GM19328 (cell line): Measurements from ENCODE around the gene TOE1.
"Not testable (repeated sequence)": the region's sequence is repeated elsewhere in the genome, so short reads cannot be mapped to it uniquely, and the experiment has no call there.

Source experiments
- ATAC-seq: cut with Tn5 transposase; IDR thresholded peaks from one replicate; pipeline ENCODE4 v1.9.1; 2021; ENCODE audit warnings: mild to moderate bottlenecking, moderate library complexity; ENCODE audit not compliant: unreplicated experiment

The TOE1 gene

DNA sequence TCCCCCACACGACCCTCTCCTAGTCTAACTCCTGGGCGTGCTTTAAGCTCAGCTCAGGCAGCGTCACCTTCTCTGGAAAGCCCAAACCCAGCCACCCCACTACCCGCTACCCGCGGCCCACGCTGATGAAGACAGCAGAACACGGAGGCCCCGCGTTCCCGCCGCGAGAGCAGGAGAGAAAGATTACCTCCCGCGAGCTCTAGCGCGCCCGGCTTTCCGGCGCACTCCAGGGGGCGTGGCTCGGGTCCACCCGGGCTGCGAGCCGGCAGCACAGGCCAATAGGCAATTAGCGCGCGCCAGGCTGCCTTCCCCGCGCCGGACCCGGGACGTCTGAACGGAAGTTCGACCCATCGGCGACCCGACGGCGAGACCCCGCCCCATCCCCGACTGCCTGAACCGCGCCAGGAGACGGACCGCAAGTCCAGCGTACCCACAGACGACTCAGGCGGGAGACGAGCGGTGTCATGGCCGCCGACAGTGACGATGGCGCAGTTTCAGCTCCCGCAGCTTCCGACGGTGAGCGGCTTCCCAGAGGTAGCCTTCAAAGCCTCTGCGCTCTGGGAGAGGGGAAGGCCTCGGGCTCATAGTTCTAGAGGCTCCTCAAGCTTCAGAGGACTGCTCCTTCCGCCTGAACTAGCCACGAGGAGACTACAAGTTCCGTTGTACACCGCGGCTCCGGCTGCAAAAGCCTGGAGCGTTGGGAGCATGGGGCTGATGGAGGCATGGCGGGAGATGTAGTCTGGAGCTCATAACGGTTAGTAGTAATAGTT is at the start of gene TOE1, which contains the start of gene MUTYH:
Gene TOE1 (plus strand): TSS at position 382 of the 770 bp plus-strand sequence. CDS start 83 bp downstream, at position 465.
Gene MUTYH (minus strand): TSS at position 652 of the 770 bp plus-strand sequence. CDS start 5,935 bp downstream, outside the sequence.
- peak; percentile 76 for ATAC-seq

DNA sequence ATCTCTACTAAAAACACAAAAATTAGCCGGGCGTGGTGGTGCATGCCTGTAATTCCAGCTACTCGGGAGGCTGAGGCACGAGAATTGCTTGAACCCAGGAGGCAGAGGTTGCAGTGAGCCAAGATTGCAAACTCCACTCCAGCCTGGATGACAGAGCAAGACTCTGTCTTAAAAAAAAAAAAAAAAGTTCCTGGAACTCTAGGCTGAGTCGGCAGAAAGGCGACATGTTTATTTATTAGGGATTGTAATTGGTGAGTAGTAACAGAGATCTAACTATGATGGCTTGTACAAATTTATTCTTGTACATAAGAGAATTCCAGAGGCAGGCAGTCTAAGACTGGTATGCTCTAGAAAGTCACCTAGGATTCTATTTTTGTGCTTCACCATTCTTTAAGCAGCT is 49.0 kb upstream of the TOE1 start:
- not testable (repeated sequence) for ATAC-seq

DNA sequence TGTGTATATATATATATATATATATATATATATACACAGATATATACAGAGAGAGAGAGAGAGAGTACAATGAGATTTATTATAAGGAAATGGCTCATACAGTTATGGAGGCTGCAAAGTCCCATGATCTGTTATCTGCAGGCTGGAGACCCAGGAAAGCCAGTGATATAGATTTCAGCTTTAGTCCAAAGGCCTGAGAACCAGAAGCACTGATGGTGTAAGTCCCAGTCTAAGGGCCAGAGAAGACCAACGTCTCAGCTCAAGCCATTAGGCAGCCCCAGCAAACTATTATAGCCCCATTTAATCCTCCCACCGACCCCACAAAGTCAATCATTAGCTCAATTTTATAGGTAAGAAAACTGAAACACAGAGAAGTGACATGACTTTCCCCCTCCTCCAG is 48.3 kb upstream of the TOE1 start:
- ATAC-seq, result no peak

DNA sequence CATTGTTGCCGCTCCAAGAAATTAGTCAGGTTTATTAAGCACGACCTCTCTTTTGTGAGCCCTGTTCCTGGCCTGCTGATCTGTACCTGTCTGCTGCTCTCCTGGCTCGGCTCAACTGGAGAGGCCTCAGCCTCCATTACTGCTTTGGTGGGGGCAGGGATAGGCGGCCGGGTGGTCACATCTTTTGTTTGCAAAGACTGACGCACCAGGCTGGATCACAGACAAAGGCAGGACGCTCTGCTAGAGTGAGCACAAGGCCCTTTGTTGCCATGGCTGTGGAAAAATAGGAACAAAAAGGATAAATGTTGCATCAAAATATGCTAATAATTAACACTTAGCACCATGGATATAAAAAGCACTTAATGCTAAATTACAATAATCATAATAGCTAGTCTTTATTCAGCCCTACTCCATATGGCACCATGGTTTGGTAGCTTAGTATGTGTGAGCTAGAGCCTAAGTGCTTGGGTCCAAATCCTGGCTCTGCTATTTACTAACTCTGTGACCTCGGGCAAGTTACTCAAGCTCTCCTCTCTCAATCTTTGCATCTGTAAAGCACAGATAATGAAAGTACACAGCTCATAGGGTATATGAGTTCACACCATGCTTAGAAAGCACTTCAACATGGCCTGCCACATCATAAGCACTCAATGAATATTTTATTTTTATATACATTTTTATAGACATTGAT is 42.2 kb upstream of the TOE1 start:
- no peak for ATAC-seq

DNA sequence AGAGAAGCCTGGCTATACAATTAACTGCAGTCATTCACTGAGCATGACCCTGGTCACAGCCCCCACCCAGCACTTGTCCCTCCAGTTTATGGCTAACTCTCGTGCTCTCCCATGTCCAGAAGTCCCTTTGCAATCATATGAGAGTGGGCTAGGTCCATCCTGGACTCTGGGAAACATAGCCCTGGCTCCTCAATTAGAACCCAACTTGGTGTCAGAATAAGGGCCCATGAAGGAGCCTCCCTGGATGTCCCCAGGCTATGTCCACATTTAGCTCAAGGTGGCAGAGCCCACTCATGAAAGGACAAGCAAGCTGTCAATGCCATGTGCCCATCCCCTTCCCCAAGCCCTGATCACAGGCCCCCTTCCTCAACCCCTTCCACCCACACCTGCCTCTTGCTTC is 40.7 kb upstream of the TOE1 start:
- no peak for ATAC-seq

DNA sequence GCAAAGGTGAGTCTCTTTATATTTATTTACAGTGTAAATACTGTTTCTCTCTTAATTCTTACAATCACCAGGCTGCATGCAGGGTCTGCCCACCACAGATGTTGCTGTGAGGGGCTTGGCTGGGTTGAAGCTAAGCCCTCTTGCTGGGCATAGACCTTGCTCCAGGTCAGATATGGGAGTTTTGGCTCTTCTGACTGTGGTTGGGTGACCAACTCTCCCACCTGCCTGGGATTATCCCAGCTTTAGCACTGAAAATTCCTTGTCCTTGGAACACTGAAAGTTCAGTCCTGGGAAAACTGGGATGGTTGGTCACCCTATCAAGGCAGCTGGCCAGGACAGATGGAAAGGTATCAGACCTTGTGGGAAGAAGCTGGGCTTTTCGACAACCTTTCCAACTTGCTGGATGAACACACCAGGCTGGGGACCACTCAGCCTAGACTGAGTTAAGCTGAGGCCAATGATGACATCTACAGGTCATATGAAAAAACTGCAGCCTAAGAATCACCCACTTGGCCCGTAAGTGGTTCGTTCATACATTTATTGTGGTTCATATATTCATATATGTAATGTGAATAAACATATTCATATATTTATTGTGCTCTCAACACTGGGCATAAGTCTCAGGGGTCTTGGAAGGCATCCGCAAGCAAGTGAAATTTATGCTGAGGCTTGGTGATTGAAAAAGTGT is 39.8 kb upstream of the TOE1 start:
- ATAC-seq, result no peak

DNA sequence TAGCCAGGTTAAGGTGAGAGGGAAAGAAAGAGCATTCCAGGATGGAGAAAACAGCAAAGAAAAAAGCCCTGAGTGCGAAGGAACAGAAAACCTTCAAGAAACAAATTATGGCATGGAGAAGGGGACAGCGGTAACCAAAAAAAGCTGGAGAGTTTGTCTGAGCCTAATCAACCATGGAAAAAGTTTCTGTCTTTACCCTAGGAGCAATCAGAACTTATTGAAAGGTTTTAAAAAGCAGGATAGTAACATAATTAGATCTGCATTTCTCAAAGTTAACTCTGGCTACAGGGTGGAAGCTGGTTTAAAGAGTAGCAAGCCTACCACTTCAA is 39.3 kb upstream of the TOE1 start:
- no peak for ATAC-seq

DNA sequence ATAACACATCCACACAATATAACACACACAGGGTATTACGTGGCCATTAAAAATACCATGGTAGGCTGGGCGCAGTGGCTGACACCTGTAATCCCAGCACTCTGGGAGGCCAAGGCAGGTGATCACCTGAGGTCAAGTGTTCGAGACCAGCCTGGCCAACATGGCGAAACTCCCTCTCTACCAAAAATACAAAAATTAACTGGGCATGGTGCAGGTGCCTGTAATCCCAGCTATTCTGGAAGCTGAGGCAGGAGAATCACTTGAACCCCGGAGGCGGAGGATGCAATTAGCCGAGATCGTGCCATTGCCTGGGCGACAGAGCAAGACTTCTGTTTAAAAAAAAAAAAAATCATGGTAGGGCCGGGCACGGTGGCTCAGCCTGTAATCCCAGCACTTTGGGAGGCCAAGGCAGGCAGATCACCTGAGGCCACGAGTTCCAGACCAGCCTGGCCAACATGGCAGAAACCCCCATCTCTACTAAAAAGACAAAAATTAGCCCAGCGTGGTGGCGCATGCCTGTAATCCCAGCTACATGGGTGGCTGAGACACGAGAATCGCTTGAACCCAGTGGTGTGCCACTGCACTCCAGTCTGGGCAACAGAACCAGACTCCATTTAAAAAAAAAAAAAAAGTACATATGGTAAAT is 37.3 kb upstream of the TOE1 start:
- ATAC-seq, result no peak

DNA sequence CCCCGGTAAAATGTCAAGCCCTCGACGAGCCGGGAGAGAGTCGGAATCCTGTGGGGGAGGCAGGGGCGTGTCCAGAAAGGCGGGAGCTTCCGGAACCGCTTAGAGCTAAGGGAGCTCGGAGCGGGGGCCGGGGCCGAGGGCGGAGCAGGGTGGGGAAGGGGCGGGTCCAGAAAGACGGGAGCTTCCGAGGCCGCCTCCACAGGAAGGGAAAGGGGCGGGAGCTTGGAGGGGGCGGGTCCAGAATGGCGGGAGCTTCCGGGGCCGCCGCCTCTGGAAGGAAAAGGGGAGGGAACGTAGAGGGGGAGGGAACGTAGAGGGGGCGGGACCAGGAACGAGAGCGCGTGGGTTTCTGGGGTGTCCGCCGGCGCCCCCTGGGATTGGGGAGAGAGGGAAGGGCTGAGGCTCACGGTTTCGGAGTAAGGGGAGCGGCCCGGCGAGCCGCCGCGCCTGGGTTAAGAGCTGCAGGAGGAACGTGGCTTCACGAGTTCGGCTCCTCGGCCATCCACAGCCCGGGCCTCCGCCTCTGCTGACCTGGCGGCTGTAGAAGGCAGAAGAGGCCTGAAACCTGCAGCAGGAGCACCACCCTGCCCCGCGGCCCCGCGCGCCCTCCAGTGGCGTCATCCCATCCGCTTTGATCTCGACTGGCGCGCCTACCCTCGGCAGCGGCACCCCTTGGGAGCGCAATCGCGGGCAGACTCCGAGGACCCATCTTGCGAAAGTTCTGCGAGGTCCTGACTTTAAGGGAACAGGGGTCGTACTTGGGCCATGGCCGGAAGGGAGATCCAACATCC is 36.3 kb upstream of the TOE1 start:
- ATAC-seq, result peak; percentile 69

DNA sequence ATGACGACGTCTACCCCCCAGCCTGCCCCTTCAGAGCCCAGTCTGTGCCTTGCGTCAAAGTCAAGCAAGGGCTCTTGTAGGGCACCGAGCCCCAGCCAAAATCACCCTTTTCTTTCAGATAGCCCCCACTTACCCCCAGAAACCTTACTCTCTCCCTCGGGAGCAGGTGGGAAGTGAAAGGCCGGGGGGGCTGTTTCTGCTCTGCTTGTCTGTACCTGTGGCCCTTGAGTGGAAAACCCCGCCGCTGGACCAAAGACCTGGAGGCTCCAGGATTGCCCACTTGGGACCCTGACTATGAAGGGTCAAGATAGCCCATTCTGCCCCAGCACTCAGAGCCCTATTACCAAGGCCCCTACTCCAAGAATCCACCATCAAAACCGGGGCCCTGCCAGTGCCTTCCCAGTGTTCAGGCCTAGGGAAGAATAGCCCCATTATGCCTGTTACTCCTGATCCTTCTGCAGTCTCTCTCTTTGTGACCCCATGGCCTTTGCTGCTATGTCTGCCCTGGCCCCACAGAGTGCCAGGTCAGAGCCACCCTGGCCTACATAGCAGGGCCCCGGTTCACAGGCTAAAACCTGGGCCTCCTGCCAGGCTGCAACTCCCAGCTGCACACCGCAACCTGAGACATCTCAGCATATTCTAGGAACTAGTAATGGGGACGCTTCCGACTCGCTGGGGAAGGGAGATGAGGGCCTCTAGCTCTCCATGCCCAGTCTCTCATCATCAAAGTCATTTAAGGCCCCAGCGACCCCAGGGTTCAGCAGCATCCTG is 35.5 kb upstream of the TOE1 start:
- no peak for ATAC-seq

DNA sequence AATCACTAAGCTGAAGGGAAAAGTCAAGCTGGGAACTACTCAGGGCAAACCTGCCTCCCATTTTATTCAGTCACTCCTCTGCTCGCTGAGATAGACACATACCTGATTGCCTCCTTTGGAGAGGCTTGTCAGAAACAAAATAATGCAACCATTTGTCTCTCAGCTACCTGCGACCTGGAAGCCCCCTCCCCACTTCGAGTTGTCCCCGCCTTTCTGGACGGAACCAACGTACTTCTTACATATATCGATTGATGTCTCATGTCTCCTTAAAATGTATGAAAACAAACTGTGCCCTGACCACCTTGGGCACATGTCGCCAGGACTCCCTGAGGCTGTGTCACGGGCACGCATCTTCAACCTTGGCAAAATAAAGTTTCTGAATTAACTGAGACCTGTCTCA is 34.7 kb upstream of the TOE1 start:
- no peak for ATAC-seq

DNA sequence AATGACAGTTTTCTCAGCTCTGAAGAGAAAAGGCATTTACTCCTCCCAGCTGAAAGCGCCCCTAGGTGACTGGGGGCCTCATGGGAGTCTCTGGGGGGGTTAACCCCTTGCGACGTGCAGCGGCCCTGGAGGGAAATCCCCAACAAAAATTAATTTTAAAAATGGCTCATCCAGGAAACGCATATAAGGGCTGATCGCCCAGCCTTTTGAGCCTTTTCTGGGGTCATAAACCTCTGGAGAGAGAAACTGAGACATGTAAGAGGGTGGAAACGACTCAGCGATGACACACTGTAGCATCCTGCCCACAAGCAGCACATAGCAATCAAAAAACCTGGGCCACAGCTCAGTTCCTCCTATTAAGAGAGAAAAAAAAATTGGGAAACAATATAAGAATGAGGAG is 33.7 kb upstream of the TOE1 start:
- no peak for ATAC-seq

DNA sequence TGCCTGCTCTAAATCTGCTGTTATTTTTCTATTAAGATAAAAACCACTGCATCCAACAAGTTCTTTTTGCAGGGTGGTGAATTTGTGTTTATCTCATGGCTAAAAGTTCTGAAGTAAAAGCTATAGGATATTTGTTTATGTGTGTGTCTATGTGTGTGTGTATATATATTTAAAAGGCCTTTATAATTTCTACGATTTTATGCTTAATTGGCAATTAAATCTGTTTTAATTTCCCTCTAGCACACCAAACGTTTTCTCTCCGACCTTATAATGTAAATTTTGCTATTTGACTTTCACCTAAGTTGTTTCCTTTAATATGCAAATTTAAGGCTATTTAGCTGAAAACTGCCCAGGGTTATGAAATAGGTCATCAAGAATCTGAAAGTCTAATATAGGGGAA is 33.1 kb upstream of the TOE1 start:
- ATAC-seq, result no peak

DNA sequence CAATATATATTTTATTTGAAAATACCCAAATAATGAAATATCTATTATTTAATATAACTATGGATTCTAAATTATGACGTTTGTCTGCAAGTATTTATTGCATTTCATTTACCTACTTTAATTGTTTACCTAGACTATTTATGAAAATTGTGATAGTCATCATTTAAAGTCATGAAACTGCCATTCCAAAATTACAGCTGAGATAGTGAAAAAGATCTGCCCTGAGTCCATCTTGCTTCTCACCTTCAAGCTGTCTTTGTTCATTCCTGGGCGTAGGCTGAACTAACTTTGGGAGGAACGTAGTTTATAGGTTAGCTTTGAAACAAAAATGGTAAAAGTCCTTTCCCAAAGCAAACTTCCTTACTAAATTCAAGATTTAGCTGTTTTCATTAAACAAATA is 25.7 kb upstream of the TOE1 start:
- ATAC-seq, result no peak

DNA sequence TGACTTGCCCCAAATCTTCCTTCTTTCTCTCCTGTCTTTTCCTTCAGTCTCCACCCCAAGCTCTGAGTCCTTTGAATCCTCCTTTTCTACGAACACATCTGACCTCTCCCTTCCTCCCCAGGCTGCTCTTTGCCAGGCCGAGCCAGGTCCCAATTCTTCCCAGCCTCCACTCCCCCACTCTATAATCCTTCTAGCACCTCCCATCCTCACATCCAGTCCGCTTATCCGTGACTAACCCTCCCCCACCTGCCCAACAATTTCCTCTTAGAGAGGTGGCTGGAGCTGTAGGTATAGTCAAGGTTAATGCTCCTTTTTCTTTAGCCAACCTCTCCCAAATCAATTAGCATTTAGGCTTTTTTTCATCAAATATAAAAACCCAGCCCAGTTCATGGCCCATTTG is 22.8 kb upstream of the TOE1 start:
- ATAC-seq, result no peak

DNA sequence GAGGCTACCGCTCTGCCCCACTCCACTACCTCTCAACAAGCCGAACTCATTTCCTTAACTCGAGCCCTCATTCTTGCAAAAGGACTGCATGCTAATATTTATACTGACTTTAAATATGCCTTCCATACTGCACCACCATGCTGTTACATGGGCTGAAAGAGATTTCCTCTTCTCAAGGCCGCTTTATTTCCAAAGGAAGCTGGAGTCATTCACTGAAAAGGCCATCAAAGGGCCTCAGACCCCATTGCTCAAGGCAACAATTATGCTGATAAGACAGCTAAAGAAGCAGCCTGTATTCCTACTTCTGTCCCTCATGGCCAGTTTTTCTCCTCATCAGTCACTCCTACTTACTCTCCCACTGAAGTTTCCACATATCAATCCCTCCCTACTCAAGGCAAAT is 20.2 kb upstream of the TOE1 start:
- ATAC-seq, result no peak

DNA sequence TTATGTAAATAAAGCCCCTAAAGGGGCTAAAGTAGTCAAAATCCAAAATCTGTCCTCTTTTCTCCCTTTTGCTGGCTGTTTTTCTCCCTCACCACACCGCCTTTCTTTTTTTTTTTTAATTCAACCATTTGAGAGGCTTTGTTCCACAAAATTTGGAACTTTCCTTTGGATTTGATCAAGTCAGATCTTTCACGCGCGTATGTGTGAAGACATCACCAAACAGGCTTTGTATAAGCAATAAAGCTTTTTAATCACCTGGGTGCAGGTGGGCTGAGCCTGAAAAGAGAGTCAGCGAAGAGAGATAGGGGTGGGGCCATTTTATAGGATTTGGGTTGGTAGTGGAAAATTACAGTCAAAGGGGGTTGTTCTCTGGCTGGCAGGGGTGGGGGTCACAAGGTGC is 18.5 kb upstream of the TOE1 start:
- no peak for ATAC-seq

DNA sequence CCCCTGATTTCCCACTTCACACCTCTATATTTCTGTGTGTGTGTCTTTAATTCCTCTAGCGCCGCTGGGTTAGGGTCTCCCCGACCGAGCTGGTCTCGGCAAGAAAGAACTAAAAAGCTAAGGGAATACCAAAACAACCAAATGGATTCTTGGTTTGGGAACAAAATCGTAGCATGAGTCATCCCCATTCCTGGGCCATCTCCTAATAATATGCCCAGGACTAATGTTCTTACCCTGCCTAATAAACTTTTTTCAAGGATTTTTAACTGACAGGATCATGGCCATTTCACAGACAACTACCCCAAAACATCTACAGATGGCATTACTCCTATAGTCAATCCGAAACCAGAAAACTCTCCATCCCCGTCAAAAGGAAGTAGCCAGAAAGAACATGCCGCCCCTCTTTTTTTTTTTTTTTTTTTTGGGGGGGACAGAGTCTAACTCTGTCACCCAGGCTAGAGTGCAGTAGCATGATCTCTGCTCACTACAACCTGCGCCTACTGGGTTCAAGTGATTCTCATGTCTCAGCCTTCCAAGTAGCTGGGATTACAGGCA is 17.4 kb upstream of the TOE1 start:
- no peak for ATAC-seq

DNA sequence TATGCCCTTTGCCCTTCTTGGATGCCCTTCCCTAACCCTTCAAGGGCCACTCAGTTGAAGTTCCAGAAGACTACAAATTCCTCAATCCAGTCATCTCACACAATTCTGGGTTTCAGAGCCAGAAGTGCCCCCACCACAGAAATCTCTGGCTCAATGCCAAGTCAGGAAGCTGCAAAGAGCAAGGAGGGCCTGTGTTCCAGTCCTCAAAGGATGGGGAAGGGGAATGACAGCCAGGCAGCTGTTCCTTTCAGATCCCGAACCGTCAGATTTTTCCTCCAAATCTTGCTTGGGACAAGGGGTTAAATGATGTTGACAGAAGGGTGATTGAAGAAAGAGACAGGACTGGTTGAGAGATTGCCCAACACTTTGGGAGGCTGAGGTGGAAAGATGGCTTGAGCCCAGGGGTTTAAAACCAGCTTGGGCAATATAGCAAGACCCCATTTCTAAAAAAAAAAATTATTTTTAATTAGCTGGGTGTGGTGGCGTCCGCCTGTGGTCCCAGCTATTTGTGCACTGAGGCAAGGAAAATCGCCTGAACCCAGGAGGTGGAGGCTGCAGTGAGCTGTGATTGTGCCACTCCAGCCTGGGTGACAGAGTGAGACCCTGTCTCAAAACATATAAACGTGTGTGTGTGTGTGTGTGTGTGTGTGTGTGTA is 14.0 kb upstream of the TOE1 start:
- no peak for ATAC-seq
